ENCODE measurements around the gene CCL8. TPM values are rescaled to one million over a fixed set of nuclear protein-coding genes. Genes with fewer than 3 reads are reported as not detected.

Gene CCL8
- total RNA-seq, 2 experiments from 2014 or later = not detected

- TF ChIP-seq CTCF (conservative IDR thresholded peaks at IDR 0.05; ENCODE audit: low read length) (no peak), EZH2phosphoT487 (IDR thresholded peaks at IDR 0.05; ENCODE audit: borderline replicate concordance, low read depth, low read length) (no peak)
- H4K20me1 ChIP-seq (ENCODE audit: insufficient read depth, low read length) = no peaks in the 10 kb centered on the region
- H3K4me1 ChIP-seq (ENCODE audit: insufficient read depth, low read length, poor library complexity, severe bottlenecking) = peaks cover 88% of the 10 kb centered on the region
- no peak overlapping the region for H3K4me2 ChIP-seq (ENCODE audit: low read length)
- no peak overlapping the region for H3K4me3 ChIP-seq (ENCODE audit: low read depth, low read length, poor library complexity, severe bottlenecking)
- H3K9me2 ChIP-seq (ENCODE audit: insufficient read depth, low read length) = no peaks in the 10 kb centered on the region
- H3K9me3 ChIP-seq (ENCODE audit: low read length) = no peaks in the 10 kb centered on the region
- no TSS peak for BruUV-seq (replicated peaks)
- H2AFZ ChIP-seq (ENCODE audit: low read length) = no peak overlapping the region; the same call in 1 of the 2 replicates
- H3K79me2 ChIP-seq (ENCODE audit: insufficient read depth, low read depth, low read length) = no peaks in the 10 kb centered on the region
- ChIA-PET CTCF (ENCODE audit: unreplicated experiment) (interaction anchor here (2.2 kb wide), 1 partner anchor 9 kb away, joined by 8 read pairs; no protein-coding TSS in a partner anchor), POLR2A (interaction anchor here (0.7 to 2.3 kb wide), 4 partner anchors 8 to 28 kb away, joined by 3 to 14 read pairs (median 5); no protein-coding TSS in a partner anchor)
- no peak for DNase-seq (ENCODE audit: low spot score)
- peak overlapping the region; percentile 79 for H3K27ac ChIP-seq (ENCODE audit: low read depth, low read length, poor library complexity, severe bottlenecking)
- intact Hi-C loops (cut with micrococcal nuclease; ENCODE audit: unreplicated experiment) = loop anchor here (10.0 kb wide), 1 partner anchor 466 kb away; no protein-coding TSS in a partner anchor
- H3K36me3 ChIP-seq (ENCODE audit: insufficient read depth, low read length) = no peaks in the 10 kb centered on the region
These were observed 49.8 kb downstream of the CCL8 start for GRCh38 chr17:34368946-34369500.

GRCh38 chr17:34369571-34369970, 50.3 kb downstream of the CCL8 start:
- H4K20me1 ChIP-seq (ENCODE audit: insufficient read depth, low read length) = no peaks in the 10 kb centered on the region
- H3K27ac ChIP-seq (ENCODE audit: low read depth, low read length, poor library complexity, severe bottlenecking) = peak overlapping the region; percentile 79
- H3K4me2 ChIP-seq (ENCODE audit: low read length) = peak overlapping the region; percentile 55; the same call in 1 of the 2 replicates
- DNase-seq (ENCODE audit: low spot score) = no peak
- H3K4me3 ChIP-seq (ENCODE audit: low read depth, low read length, poor library complexity, severe bottlenecking) = no peak overlapping the region
- no peaks in the 10 kb centered on the region for H3K36me3 ChIP-seq (ENCODE audit: insufficient read depth, low read length)
- intact Hi-C loops (cut with micrococcal nuclease; ENCODE audit: unreplicated experiment) = loop anchor here (10.0 kb wide), 1 partner anchor 465 kb away; no protein-coding TSS in a partner anchor
- peak overlapping the region; percentile 39; the same call in 1 of the 2 replicates for H2AFZ ChIP-seq (ENCODE audit: low read length)
- peaks cover 83% of the 10 kb centered on the region for H3K4me1 ChIP-seq (ENCODE audit: insufficient read depth, low read length, poor library complexity, severe bottlenecking)
- no peaks in the 10 kb centered on the region for H3K79me2 ChIP-seq (ENCODE audit: insufficient read depth, low read depth, low read length)
- BruUV-seq (replicated peaks) = no TSS peak
- no peak for TF ChIP-seq CTCF (conservative IDR thresholded peaks at IDR 0.05; ENCODE audit: low read length)
- no peak for TF ChIP-seq EZH2phosphoT487 (IDR thresholded peaks at IDR 0.05; ENCODE audit: borderline replicate concordance, low read depth, low read length)
- POLR2A ChIA-PET = interaction anchor here (0.7 to 2.3 kb wide), 4 partner anchors 8 to 28 kb away, joined by 3 to 14 read pairs (median 5); no protein-coding TSS in a partner anchor
- no peaks in the 10 kb centered on the region for H3K9me3 ChIP-seq (ENCODE audit: low read length)
- no peaks in the 10 kb centered on the region for H3K9me2 ChIP-seq (ENCODE audit: insufficient read depth, low read length)
- CTCF ChIA-PET (ENCODE audit: unreplicated experiment) = no interaction called here
